IMR-90 (cell line): ENCODE measurements around the gene CYTH4. TPM values are rescaled to one million over a fixed set of nuclear protein-coding genes. Genes with fewer than 3 reads are reported as not detected.

Experiments used
- ATAC-seq: fragments of 200-7000 bp; cut with Tn5 transposase; 2 replicates; pipeline ENCODE4 v1.9.1; 2020; ENCODE audit warnings: low read depth, mild to moderate bottlenecking, moderate library complexity
- BruUV-seq: library from RNA; stranded (reverse); fragments of 400-500 nt; replicated peaks from 2 replicates; lab custom pipeline; 2021; lab: Mats Ljungman, UMichigan
- CTCF ChIA-PET: fragments of 300-600 bp; formaldehyde crosslinking; extraction: SDS; loops from one replicate; lab custom pipeline; 2021; ENCODE audit warnings: antibody characterized with exemption; lab: Yijun Ruan, JAX
- POLR2A ChIA-PET: fragments of 300-600 bp; sonication (Branson Sonifier 250); formaldehyde crosslinking; loops from one replicate; lab custom pipeline; 2022; ENCODE audit warnings: antibody characterized with exemption; ENCODE audit not compliant: unreplicated experiment; lab: Charles Lee
- DNase-seq: peaks from one replicate; pipeline ENCODE4 v3.0.0; 2013
- H2AFZ ChIP-seq: replicated peaks from 2 replicates; pipeline ENCODE3; 2013; ENCODE audit warnings: low read length, mild to moderate bottlenecking; ENCODE audit not compliant: poor library complexity
- H2AK5ac ChIP-seq: 2 replicates; pipeline ENCODE4 v1.6.1; 2013; ENCODE audit warnings: low read depth, low read length, inconsistent platforms
- H2AK9ac ChIP-seq: replicated peaks from 2 replicates; pipeline ENCODE3; 2013; ENCODE audit warnings: mild to moderate bottlenecking, low read depth, low read length, moderate library complexity; ENCODE audit not compliant: poor library complexity
- H2BK120ac ChIP-seq: 2 replicates; pipeline ENCODE4 v1.6.1; 2013; ENCODE audit warnings: low read depth, low read length, inconsistent platforms
- H2BK15ac ChIP-seq: 3 replicates; pipeline ENCODE4 v1.6.1; 2013; ENCODE audit warnings: low read depth, low read length, inconsistent platforms
- H2BK20ac ChIP-seq: 2 replicates; pipeline ENCODE4 v1.6.1; 2013; ENCODE audit warnings: low read depth, mild to moderate bottlenecking, inconsistent platforms, low read length, moderate library complexity
- H2BK5ac ChIP-seq: 2 replicates; pipeline ENCODE4 v1.6.1; 2013; ENCODE audit warnings: mild to moderate bottlenecking, low read depth, low read length, inconsistent platforms; ENCODE audit not compliant: poor library complexity, severe bottlenecking
- H3K14ac ChIP-seq: replicated peaks from 2 replicates; pipeline ENCODE4 v1.6.1; 2013; ENCODE audit warnings: low read depth, low read length, inconsistent platforms
- H3K18ac ChIP-seq: 2 replicates; pipeline ENCODE4 v1.6.1; 2013; ENCODE audit warnings: low read depth, low read length, control low read depth
- H3K23ac ChIP-seq: 2 replicates; pipeline ENCODE4 v1.6.1; 2013; ENCODE audit warnings: low read depth, low read length, inconsistent platforms
- H3K27ac ChIP-seq: 2 replicates; pipeline ENCODE4 v1.5.1; 2013; ENCODE audit warnings: mild to moderate bottlenecking, control low read depth, low read length; ENCODE audit not compliant: insufficient read depth
- H3K27me3 ChIP-seq: 2 replicates; pipeline ENCODE4 v1.6.1; 2013; ENCODE audit warnings: low read length; ENCODE audit not compliant: control insufficient read depth, insufficient read depth
- H3K36me3 ChIP-seq: 2 replicates; pipeline ENCODE4 v1.6.1; 2013; ENCODE audit warnings: low read length, mixed read lengths; ENCODE audit not compliant: control insufficient read depth, insufficient read depth
- H3K4ac ChIP-seq: 2 replicates; pipeline ENCODE4 v1.6.1; 2013; ENCODE audit warnings: low read depth, low read length, inconsistent platforms
- H3K4me1 ChIP-seq: 2 replicates; pipeline ENCODE4 v1.6.1; 2013; ENCODE audit warnings: low read length, mixed read lengths; ENCODE audit not compliant: control insufficient read depth, insufficient read depth
- H3K4me2 ChIP-seq: 2 replicates; pipeline ENCODE4 v1.6.1; 2013; ENCODE audit warnings: low read depth, mild to moderate bottlenecking, control low read depth, low read length, moderate library complexity
- H3K4me3 ChIP-seq: 2 replicates; pipeline ENCODE4 v1.5.1; 2013; ENCODE audit warnings: low read depth, mild to moderate bottlenecking, control low read depth, low read length, moderate library complexity; ENCODE audit not compliant: insufficient read depth
- H3K56ac ChIP-seq: 2 replicates; pipeline ENCODE4 v1.6.1; 2013; ENCODE audit warnings: low read length, inconsistent platforms; ENCODE audit not compliant: insufficient read depth; ENCODE audit errors: extremely low read depth
- H3K79me1 ChIP-seq, 2 experiments: 2 replicates each; pipeline ENCODE4 v1.6.1; 2013; ENCODE audit warnings: low read length in 2 of 2, inconsistent platforms in 1 of 2, low read depth in 1 of 2
- H3K9ac ChIP-seq: 2 replicates; pipeline ENCODE4 v1.6.1; 2013; ENCODE audit warnings: low read depth, low read length, control low read depth
- H3K9me1 ChIP-seq: 2 replicates; pipeline ENCODE4 v1.6.1; 2013; ENCODE audit warnings: low read length, inconsistent platforms; ENCODE audit not compliant: insufficient read depth
- H3K9me3 ChIP-seq: 2 replicates; pipeline ENCODE4 v1.6.1; 2013; ENCODE audit warnings: low read length; ENCODE audit not compliant: control insufficient read depth, insufficient read depth
- H4K20me1 ChIP-seq: 2 replicates; pipeline ENCODE4 v1.6.1; 2013; ENCODE audit warnings: low read length, inconsistent platforms; ENCODE audit not compliant: insufficient read depth
- H4K5ac ChIP-seq: 2 replicates; pipeline ENCODE4 v1.6.1; 2013; ENCODE audit warnings: mild to moderate bottlenecking, low read depth, low read length, control low read depth
- H4K8ac ChIP-seq, 2 experiments: 2 replicates each; pipeline ENCODE4 v1.6.1; 2013; ENCODE audit warnings: low read depth in 2 of 2, low read length in 2 of 2, control low read depth in 1 of 2, inconsistent platforms in 1 of 2
- H4K91ac ChIP-seq: 2 replicates; pipeline ENCODE4 v1.6.1; 2013; ENCODE audit warnings: low read depth, low read length, inconsistent platforms; ENCODE audit not compliant: insufficient read depth
- RCOR1 ChIP-seq: IDR thresholded peaks from 2 replicates; pipeline ENCODE4 v1.6.1; 2012; ENCODE audit warnings: mild to moderate bottlenecking, low read length, improper control_type of control experiment; ENCODE audit not compliant: insufficient replicate concordance
- RFX5 ChIP-seq: IDR thresholded peaks from 2 replicates; pipeline ENCODE4 v1.8.0; 2012; ENCODE audit warnings: low read depth, mild to moderate bottlenecking, low read length, moderate library complexity
- WGBS, 2 experiments: methylation state at CpG; one replicate each; pipeline versions ENCODE4 v1.1.5 to v1.1.7; 2013; ENCODE audit warnings: missing lambda C conversion rate in 2 of 2; ENCODE audit not compliant: insufficient read length in 1 of 2; ENCODE audit errors: extremely low coverage in 2 of 2; 5-methylcytosine and 5-hydroxymethylcytosine counted together
- dilution Hi-C: fragments of 300-500 bp; cut with HindIII; formaldehyde crosslinking; loops from one replicate; pipeline ENCODE4 v1.14.3; 2018; ENCODE audit warnings: low sequenced_read_pairs; ENCODE audit not compliant: unreplicated experiment
- in situ Hi-C: fragments of 300-500 bp; cut with MboI; formaldehyde crosslinking; loops from 3 replicates; pipeline ENCODE4 v1.14.3; 2019; ENCODE audit warnings: low sequenced_read_pairs, inconsistent platforms, mixed read lengths
- intact Hi-C: fragments of 100-400 bp; cut with micrococcal nuclease; formaldehyde crosslinking; loops from 2 replicates; pipeline ENCODE4 v1.10.0; 2022
- polyA plus RNA-seq, 3 experiments: library from polyadenylated mRNA; depleted of rRNA; stranded (reverse); fragments of >200 nt; gene quantifications; 2 replicates each; pipeline ENCODE4 v1.2.3, GENCODE V29; 2012; ENCODE audit warnings: low replicate concordance in 1 of 3
- total RNA-seq: library from RNA; depleted of rRNA; stranded (reverse); fragments of >200 nt; gene quantifications from 2 replicates; pipeline ENCODE4 v1.2.3, GENCODE V29; 2012

CYTH4 gene
- total and polyA plus RNA-seq, 2 of the 4 experiments (the other 2 are of a cell fraction), result 0.36 to 0.55 TPM

DNA sequence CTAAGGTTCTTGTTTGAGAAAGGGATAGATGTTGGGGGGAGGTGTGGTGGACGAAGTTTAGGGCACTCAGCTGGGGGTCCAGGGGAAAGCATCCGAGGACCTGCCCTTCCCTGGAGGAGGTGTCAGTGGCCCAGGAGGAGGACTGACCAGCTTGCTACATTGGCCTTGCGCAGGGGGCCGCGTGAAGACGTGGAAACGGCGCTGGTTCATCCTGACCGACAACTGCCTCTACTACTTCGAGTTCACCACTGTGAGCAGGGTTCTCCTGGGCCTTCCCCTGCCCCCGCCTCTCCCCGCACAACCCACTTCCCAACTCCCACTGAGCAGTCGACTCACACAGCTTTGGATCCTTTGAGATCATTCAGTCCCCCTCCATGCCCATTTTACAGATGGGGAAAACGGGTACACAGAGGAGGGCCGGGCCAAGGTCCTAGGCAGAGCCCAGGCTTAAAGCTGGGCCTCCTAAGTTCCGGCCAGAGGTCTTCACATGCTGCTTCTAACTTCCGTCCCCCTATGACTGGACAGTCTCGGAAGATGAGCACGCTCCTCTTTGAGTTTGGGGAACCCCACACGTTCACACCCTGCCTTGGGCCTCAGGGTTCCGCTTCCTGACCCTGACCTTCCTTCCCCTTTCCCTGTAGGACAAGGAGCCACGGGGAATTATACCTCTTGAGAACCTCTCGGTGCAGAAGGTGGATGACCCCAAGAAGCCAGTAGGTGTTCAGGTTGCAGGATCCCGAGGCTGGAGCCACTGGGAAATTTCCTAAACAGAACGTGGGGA lies 28.7 kb downstream of the CYTH4 start:
- Histone ChIP-seq H3K23ac (no peak overlapping the region), H3K14ac (0 out of 2 replicates have a peak overlapping the region, but pooled peaks have one; percentile 86), H3K79me1 (peaks cover 0 to 6% of the 10 kb centered on the region in 2 experiments; a peak in 2 of 4 replicates), H3K9me3 (no peaks in the 10 kb centered on the region), H3K9me1 (peaks cover 22% of the 10 kb centered on the region), H4K91ac (peak overlapping the region; percentile 87), H3K18ac (no peak overlapping the region), H2AK5ac (peak overlapping the region; percentile 99), H3K56ac (no peak overlapping the region), H3K4ac (peak overlapping the region; percentile 98), H4K8ac (peak overlapping the region; percentile 8 to 90; a peak in 3 of 4 replicates), H4K5ac (no peak overlapping the region), H3K4me2 (no peak overlapping the region), H2BK20ac (peak overlapping the region; percentile 92), H2AK9ac (no peak overlapping the region), H3K4me1 (peaks cover 43% of the 10 kb centered on the region), H3K9ac (no peak overlapping the region), H2BK5ac (no peak overlapping the region), H3K27me3 (no peaks in the 10 kb centered on the region), H3K27ac (no peak overlapping the region), H2AFZ (peak overlapping the region; percentile 46), H4K20me1 (peaks cover 3% of the 10 kb centered on the region; the same call in 1 of the 2 replicates), H3K4me3 (no peak overlapping the region), H3K36me3 (no peaks in the 10 kb centered on the region), H2BK15ac (peak overlapping the region; percentile 56; the same call in 2 of the 3 replicates), H2BK120ac (peak overlapping the region; percentile 98)
- dilution Hi-C loops, result no loop called here
- in situ Hi-C loops, result no loop called here
- 95% methylated on average over 3 of the region's 25 CpGs; no CpG with 5 or more reads in 1 of the 2 experiments for WGBS, 2 experiments
- no peak for DNase-seq
- ChIA-PET POLR2A (no interaction called here), CTCF (interaction anchor here (1.0 kb wide), 1 partner anchor 50 kb away, joined by 3 read pairs; no protein-coding TSS in a partner anchor)
- BruUV-seq, result no TSS peak
- TF ChIP-seq RFX5, result no peak
- no peak for TF ChIP-seq RCOR1
- intact Hi-C loops, result no loop called here
- ATAC-seq, result no peak
